ENCODE results near the gene HPS1.
A peak's percentile ranks its signal among the peaks of the same experiment; 100 is the strongest.

HPS1 gene

GRCh38 chr10:98477861-98478260 is 31.1 kb upstream of the HPS1 start:
- Histone ChIP-seq H4K8ac (ENCODE audit: low read depth, low read length) (no peak overlapping the region), H3K4me3 (ENCODE audit: low read length in 2 of 2) (no peak overlapping the region), H4K91ac (ENCODE audit: low read depth, low read length, poor library complexity) (no peak overlapping the region), H3K9ac (ENCODE audit: low read depth, low read length, poor library complexity) (no peak overlapping the region), H3K4me1 (ENCODE audit: control insufficient read depth in 2 of 2, insufficient read depth in 1 of 2, low read depth in 1 of 2, low read length in 2 of 2) (no peaks in the 10 kb centered on the region), H3K18ac (ENCODE audit: low read length) (no peak overlapping the region), H3K14ac (ENCODE audit: low read length) (no peak overlapping the region), H2BK120ac (ENCODE audit: low read depth, low read length) (no peak overlapping the region), H3K4me2 (ENCODE audit: insufficient read depth, low read length, poor library complexity, severe bottlenecking) (no peak overlapping the region), H3K27me3 (ENCODE audit: control insufficient read depth in 3 of 3, insufficient read depth in 3 of 3, low read depth in 1 of 3, low read length in 3 of 3) (peaks cover 0 to 5% (median 0%) of the 10 kb centered on the region in 3 experiments), H3K4ac (ENCODE audit: low read length) (no peak overlapping the region), H3K36me3 (replicated peaks in 1 of 2; ENCODE audit: control insufficient read depth in 2 of 2, insufficient read depth in 2 of 2, low read length in 2 of 2) (no peaks in the 10 kb centered on the region), H3K9me3 (replicated peaks in 1 of 2; ENCODE audit: control insufficient read depth in 2 of 2, insufficient read depth in 1 of 2, low read depth in 1 of 2, low read length in 2 of 2) (peaks cover 0 to 2% of the 10 kb centered on the region in 2 donors), H2AK5ac (ENCODE audit: low read depth, low read length) (no peak overlapping the region), H2BK5ac (ENCODE audit: low read length) (no peak overlapping the region), H3K27ac (replicated peaks; ENCODE audit: low read length) (no peak overlapping the region), H3K23ac (ENCODE audit: low read depth, low read length, poor library complexity) (no peak overlapping the region), H3K79me1 (ENCODE audit: low read depth, low read length) (no peaks in the 10 kb centered on the region), H2BK12ac (ENCODE audit: low read length) (no peak overlapping the region), H2BK15ac (ENCODE audit: low read length) (no peak overlapping the region), H2AFZ (ENCODE audit: low read length) (no peak overlapping the region)
- DNase-seq (ENCODE audit: low spot score): no peak

GRCh38 chr10:98474628-98475027 is 27.9 kb upstream of the HPS1 start:
- Histone ChIP-seq H3K4me3 (ENCODE audit: low read length in 2 of 2) (no peak overlapping the region), H4K91ac (ENCODE audit: low read depth, low read length, poor library complexity) (no peak overlapping the region), H3K4me2 (ENCODE audit: insufficient read depth, low read length, poor library complexity, severe bottlenecking) (no peak overlapping the region), H3K36me3 (replicated peaks in 1 of 2; ENCODE audit: control insufficient read depth in 2 of 2, insufficient read depth in 2 of 2, low read length in 2 of 2) (no peaks in the 10 kb centered on the region), H2BK120ac (ENCODE audit: low read depth, low read length) (no peak overlapping the region), H3K27ac (replicated peaks; ENCODE audit: low read length) (no peak overlapping the region), H3K4me1 (ENCODE audit: control insufficient read depth in 2 of 2, insufficient read depth in 1 of 2, low read depth in 1 of 2, low read length in 2 of 2) (peaks cover 0 to 4% of the 10 kb centered on the region in 2 donors), H3K79me1 (ENCODE audit: low read depth, low read length) (no peaks in the 10 kb centered on the region), H3K14ac (ENCODE audit: low read length) (no peak overlapping the region), H3K18ac (ENCODE audit: low read length) (no peak overlapping the region), H3K27me3 (ENCODE audit: control insufficient read depth in 3 of 3, insufficient read depth in 3 of 3, low read depth in 1 of 3, low read length in 3 of 3) (peaks cover 0 to 5% (median 0%) of the 10 kb centered on the region in 3 experiments), H2AFZ (ENCODE audit: low read length) (no peak overlapping the region), H2BK12ac (ENCODE audit: low read length) (no peak overlapping the region), H3K23ac (ENCODE audit: low read depth, low read length, poor library complexity) (no peak overlapping the region), H4K8ac (ENCODE audit: low read depth, low read length) (no peak overlapping the region), H2AK5ac (ENCODE audit: low read depth, low read length) (no peak overlapping the region), H2BK5ac (ENCODE audit: low read length) (no peak overlapping the region), H2BK15ac (ENCODE audit: low read length) (no peak overlapping the region), H3K9me3 (replicated peaks in 1 of 2; ENCODE audit: control insufficient read depth in 2 of 2, insufficient read depth in 1 of 2, low read depth in 1 of 2, low read length in 2 of 2) (peaks cover 0 to 2% of the 10 kb centered on the region in 2 donors), H3K4ac (ENCODE audit: low read length) (no peak overlapping the region), H3K9ac (ENCODE audit: low read depth, low read length, poor library complexity) (no peak overlapping the region)
- DNase-seq (ENCODE audit: low spot score): no peak

- no peak overlapping the region for H3K4me3 ChIP-seq (ENCODE audit: low read length in 2 of 2)
- no peak overlapping the region for H3K4ac ChIP-seq (ENCODE audit: low read length)
- no peak overlapping the region for H2AFZ ChIP-seq (ENCODE audit: low read length)
- H2AK5ac ChIP-seq (ENCODE audit: low read depth, low read length): no peak overlapping the region
- H3K79me1 ChIP-seq (ENCODE audit: low read depth, low read length): no peaks in the 10 kb centered on the region
- no peak overlapping the region for H3K4me2 ChIP-seq (ENCODE audit: insufficient read depth, low read length, poor library complexity, severe bottlenecking)
- WGBS, 2 donors (ENCODE audit: extremely low coverage in 2 of 2, insufficient read length in 2 of 2, insufficient replicate concordance in 1 of 2): no CpG with 5 or more reads among the region's 4 CpGs
- no peak overlapping the region for H4K8ac ChIP-seq (ENCODE audit: low read depth, low read length)
- H3K27me3 ChIP-seq (ENCODE audit: control insufficient read depth in 3 of 3, insufficient read depth in 3 of 3, low read depth in 1 of 3, low read length in 3 of 3): peaks cover 0 to 16% (median 0%) of the 10 kb centered on the region in 3 experiments
- no peak overlapping the region for H3K23ac ChIP-seq (ENCODE audit: low read depth, low read length, poor library complexity)
- no peak overlapping the region for H2BK12ac ChIP-seq (ENCODE audit: low read length)
- peaks cover 0 to 7% of the 10 kb centered on the region in 2 donors for H3K4me1 ChIP-seq (ENCODE audit: control insufficient read depth in 2 of 2, insufficient read depth in 1 of 2, low read depth in 1 of 2, low read length in 2 of 2)
- peak; percentile 35 for DNase-seq (ENCODE audit: low spot score)
- peak overlapping the region; percentile 74 for H3K27ac ChIP-seq (replicated peaks; ENCODE audit: low read length)
- no peak overlapping the region for H2BK5ac ChIP-seq (ENCODE audit: low read length)
- no peak overlapping the region for H3K18ac ChIP-seq (ENCODE audit: low read length)
- no peak overlapping the region for H3K9ac ChIP-seq (ENCODE audit: low read depth, low read length, poor library complexity)
- H3K14ac ChIP-seq (ENCODE audit: low read length): no peak overlapping the region
- no peak overlapping the region for H2BK15ac ChIP-seq (ENCODE audit: low read length)
- H2BK120ac ChIP-seq (ENCODE audit: low read depth, low read length): no peak overlapping the region
- H4K91ac ChIP-seq (ENCODE audit: low read depth, low read length, poor library complexity): no peak overlapping the region
- no peaks in the 10 kb centered on the region for H3K36me3 ChIP-seq (replicated peaks in 1 of 2; ENCODE audit: control insufficient read depth in 2 of 2, insufficient read depth in 2 of 2, low read length in 2 of 2)
- no peaks in the 10 kb centered on the region for H3K9me3 ChIP-seq (replicated peaks in 1 of 2; ENCODE audit: control insufficient read depth in 2 of 2, insufficient read depth in 1 of 2, low read depth in 1 of 2, low read length in 2 of 2)
Measured at GRCh38 chr10:98472196-98472595, 25.5 kb upstream of the HPS1 start.

GRCh38 chr10:98470850-98471249 is 24.1 kb upstream of the HPS1 start:
- Histone ChIP-seq H3K18ac (ENCODE audit: low read length) (no peak overlapping the region), H2BK120ac (ENCODE audit: low read depth, low read length) (no peak overlapping the region), H4K8ac (ENCODE audit: low read depth, low read length) (no peak overlapping the region), H3K36me3 (replicated peaks in 1 of 2; ENCODE audit: control insufficient read depth in 2 of 2, insufficient read depth in 2 of 2, low read length in 2 of 2) (no peaks in the 10 kb centered on the region), H3K4me1 (ENCODE audit: control insufficient read depth in 2 of 2, insufficient read depth in 1 of 2, low read depth in 1 of 2, low read length in 2 of 2) (peaks cover 1 to 10% of the 10 kb centered on the region in 2 donors), H3K4me2 (ENCODE audit: insufficient read depth, low read length, poor library complexity, severe bottlenecking) (no peak overlapping the region), H3K9me3 (replicated peaks in 1 of 2; ENCODE audit: control insufficient read depth in 2 of 2, insufficient read depth in 1 of 2, low read depth in 1 of 2, low read length in 2 of 2) (no peaks in the 10 kb centered on the region), H2AK5ac (ENCODE audit: low read depth, low read length) (no peak overlapping the region), H3K27me3 (ENCODE audit: control insufficient read depth in 3 of 3, insufficient read depth in 3 of 3, low read depth in 1 of 3, low read length in 3 of 3) (peaks cover 0 to 16% (median 0%) of the 10 kb centered on the region in 3 experiments), H3K27ac (replicated peaks; ENCODE audit: low read length) (no peak overlapping the region), H2BK12ac (ENCODE audit: low read length) (no peak overlapping the region), H3K14ac (ENCODE audit: low read length) (no peak overlapping the region), H3K79me1 (ENCODE audit: low read depth, low read length) (no peaks in the 10 kb centered on the region), H2AFZ (ENCODE audit: low read length) (no peak overlapping the region), H3K4me3 (ENCODE audit: low read length in 2 of 2) (no peak overlapping the region), H3K4ac (ENCODE audit: low read length) (no peak overlapping the region), H3K23ac (ENCODE audit: low read depth, low read length, poor library complexity) (no peak overlapping the region), H4K91ac (ENCODE audit: low read depth, low read length, poor library complexity) (no peak overlapping the region), H3K9ac (ENCODE audit: low read depth, low read length, poor library complexity) (no peak overlapping the region), H2BK15ac (ENCODE audit: low read length) (no peak overlapping the region), H2BK5ac (ENCODE audit: low read length) (no peak overlapping the region)
- no peak for DNase-seq (ENCODE audit: low spot score)
- no CpG with 5 or more reads among the region's 5 CpGs for WGBS, 2 donors (ENCODE audit: extremely low coverage in 2 of 2, insufficient read length in 2 of 2, insufficient replicate concordance in 1 of 2)

Data from neuronal stem cell (in vitro differentiated cells).